ENCODE results near the gene UNK.
"Not testable (repeated sequence)": the region's sequence is repeated elsewhere in the genome, so short reads cannot be mapped to it uniquely, and the experiment has no call there.

DNA sequence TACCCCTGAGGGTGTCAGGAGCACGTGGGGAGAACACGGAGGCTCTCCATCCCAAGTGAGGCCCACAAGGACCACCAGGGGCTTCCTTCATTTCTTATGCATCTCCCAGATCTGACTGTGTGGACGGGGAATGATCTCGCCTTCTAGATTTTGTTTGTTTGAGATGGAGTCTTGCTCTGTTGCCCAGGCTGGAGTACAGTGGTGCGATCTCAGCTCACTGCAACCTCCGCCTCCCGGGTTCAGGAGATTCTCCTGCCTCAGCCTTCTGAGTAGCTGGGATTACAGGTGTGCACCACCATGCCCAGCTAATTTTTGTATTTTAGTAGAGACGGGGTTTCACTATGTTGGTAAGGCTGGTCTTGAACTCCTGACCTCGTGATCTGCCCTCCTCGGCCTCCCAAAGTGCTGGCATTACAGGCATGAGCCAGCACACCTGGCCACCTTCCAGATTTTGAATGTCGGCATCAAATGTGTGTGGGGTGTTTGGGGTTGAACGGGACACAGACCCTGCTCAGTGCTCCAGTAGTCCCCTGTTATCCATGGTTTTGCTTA lies 84.2 kb downstream of the UNK start:
- not testable (repeated sequence) for TF ChIP-seq POLR2A (IDR thresholded peaks at IDR 0.05)
- TF ChIP-seq, protein P1, sequence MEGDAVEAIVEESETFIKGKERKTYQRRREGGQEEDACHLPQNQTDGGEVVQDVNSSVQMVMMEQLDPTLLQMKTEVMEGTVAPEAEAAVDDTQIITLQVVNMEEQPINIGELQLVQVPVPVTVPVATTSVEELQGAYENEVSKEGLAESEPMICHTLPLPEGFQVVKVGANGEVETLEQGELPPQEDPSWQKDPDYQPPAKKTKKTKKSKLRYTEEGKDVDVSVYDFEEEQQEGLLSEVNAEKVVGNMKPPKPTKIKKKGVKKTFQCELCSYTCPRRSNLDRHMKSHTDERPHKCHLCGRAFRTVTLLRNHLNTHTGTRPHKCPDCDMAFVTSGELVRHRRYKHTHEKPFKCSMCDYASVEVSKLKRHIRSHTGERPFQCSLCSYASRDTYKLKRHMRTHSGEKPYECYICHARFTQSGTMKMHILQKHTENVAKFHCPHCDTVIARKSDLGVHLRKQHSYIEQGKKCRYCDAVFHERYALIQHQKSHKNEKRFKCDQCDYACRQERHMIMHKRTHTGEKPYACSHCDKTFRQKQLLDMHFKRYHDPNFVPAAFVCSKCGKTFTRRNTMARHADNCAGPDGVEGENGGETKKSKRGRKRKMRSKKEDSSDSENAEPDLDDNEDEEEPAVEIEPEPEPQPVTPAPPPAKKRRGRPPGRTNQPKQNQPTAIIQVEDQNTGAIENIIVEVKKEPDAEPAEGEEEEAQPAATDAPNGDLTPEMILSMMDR (IDR thresholded peaks at IDR 0.05), result not testable (repeated sequence)

Measured in ovary (tissue), 3 donors.